ENCODE results near the gene MSH2. TPM values are rescaled to one million over a fixed set of nuclear protein-coding genes. Genes with fewer than 3 reads are reported as not detected.
A peak's percentile ranks its signal among the peaks of the same experiment; 100 is the strongest.

MSH2 gene
- total and polyA plus RNA-seq, 2 of the 13 experiments (the other 11 are each of a cell fraction or from before 2014, with no cell fraction given), result 19.9 to 76.3 TPM

- no peak for TF ChIP-seq YY1 (IDR thresholded peaks at IDR 0.05; ENCODE audit: insufficient read depth, insufficient replicate concordance, low read depth, low read length)
- no peak for TF ChIP-seq ZNF816 (CRISPR knock-in tag; IDR thresholded peaks at IDR 0.05; ENCODE audit: borderline replicate concordance)
- TF ChIP-seq ZNF83 (CRISPR knock-in tag; IDR thresholded peaks at IDR 0.05; ENCODE audit: borderline replicate concordance), result no peak
- TF ChIP-seq ZBTB38 (CRISPR knock-in tag; IDR thresholded peaks at IDR 0.05), result peak; percentile 95
- 0 out of 2 replicates have a peak, but pooled peaks have one; percentile 11 for TF ChIP-seq MNT (IDR thresholded peaks at IDR 0.05)
- no peak for TF ChIP-seq THYN1 (CRISPR knock-in tag; IDR thresholded peaks at IDR 0.05; ENCODE audit: borderline replicate concordance, low read depth)
- no peak for TF ChIP-seq TIGD3 (CRISPR knock-in tag; IDR thresholded peaks at IDR 0.05; ENCODE audit: borderline replicate concordance)
- TF ChIP-seq MATR3 (CRISPR knock-in tag; IDR thresholded peaks at IDR 0.05), result no peak
- TF ChIP-seq HDAC1 (CRISPR knock-in tag; IDR thresholded peaks at IDR 0.05), result peak; percentile 39; the same call in 1 of the 2 replicates
- no peak for TF ChIP-seq GRHL1 (CRISPR knock-in tag; conservative IDR thresholded peaks at IDR 0.05)
- no peak for TF ChIP-seq NFIC (IDR thresholded peaks at IDR 0.05; ENCODE audit: low read length)
- TF ChIP-seq ZNF75D (CRISPR knock-in tag; IDR thresholded peaks at IDR 0.05; ENCODE audit: borderline replicate concordance), result no peak
- TF ChIP-seq ZNF30 (CRISPR knock-in tag; IDR thresholded peaks at IDR 0.05), result no peak
- TF ChIP-seq CEBPZ (IDR thresholded peaks at IDR 0.05; ENCODE audit: low read length), result no peak
- TF ChIP-seq MLXIP (CRISPR knock-in tag; IDR thresholded peaks at IDR 0.05; ENCODE audit: borderline replicate concordance), result no peak
- peak; percentile 99 for TF ChIP-seq SMC3 (IDR thresholded peaks at IDR 0.05; ENCODE audit: low read length)
- 0 out of 2 replicates have a peak, but pooled peaks have one; percentile 36 for TF ChIP-seq BCL3 (CRISPR knock-in tag; IDR thresholded peaks at IDR 0.05)
These were observed 29.2 kb upstream of the MSH2 start (continued) for GRCh38 chr2:47373747-47374146.
